ENCODE measurements around the gene ATP5MC3. TPM values are rescaled to one million over a fixed set of nuclear protein-coding genes. Genes with fewer than 3 reads are reported as not detected.

The ATP5MC3 gene
- total and polyA plus RNA-seq, 2 donors (not counting 3 experiments of a cell fraction or from before 2014, with no cell fraction given) = 201 to 452 TPM

- CTCF ChIA-PET = interaction anchor here (1.2 kb wide), 1 partner anchor 31 kb away, joined by 3 read pairs; no protein-coding TSS in a partner anchor
- no peaks in the 10 kb centered on the region for H3K9me1 ChIP-seq (replicated peaks; ENCODE audit: control insufficient read depth, extremely low read depth, insufficient read depth, low read length)
- no peaks in the 10 kb centered on the region for H3K27me3 ChIP-seq (ENCODE audit: control insufficient read depth in 2 of 2, insufficient read depth in 2 of 2, low read length in 2 of 2)
- H3K9ac ChIP-seq (replicated peaks; ENCODE audit: extremely low read depth, insufficient read depth, low read length) = no peak overlapping the region
- H3K36me3 ChIP-seq (ENCODE audit: control insufficient read depth in 2 of 2, extremely low read depth in 1 of 2, insufficient read depth in 2 of 2, low read length in 2 of 2) = peaks cover 2 to 6% of the 10 kb centered on the region in 2 experiments
- H3K79me2 ChIP-seq (ENCODE audit: control insufficient read depth, insufficient read depth, low read length) = peaks cover 62% of the 10 kb centered on the region
- no peaks in the 10 kb centered on the region for H3K9me3 ChIP-seq (replicated peaks; ENCODE audit: control insufficient read depth, insufficient read depth, low read length)
- DNase-seq (ENCODE audit: low read depth, low spot score) = no peak
- no peaks in the 10 kb centered on the region for H3K4me1 ChIP-seq (ENCODE audit: control insufficient read depth, extremely low read depth, insufficient read depth, low read length)
- intact Hi-C loops (cut with micrococcal nuclease) (no loop called here), dilution Hi-C loops (cut with MboI; ENCODE audit: extremely low pct_ligation_motif_present, low sequenced_read_pairs) (no loop called here)
- H3K4me3 ChIP-seq (replicated peaks in 1 of 3; ENCODE audit: insufficient read depth in 1 of 3, low read depth in 1 of 3, low read length in 3 of 3) = no peak overlapping the region
- BruUV-seq (replicated peaks) = no TSS peak
- POLR2A ChIA-PET = no interaction called here
- FAIRE-seq = no peak
- H3K27ac ChIP-seq (ENCODE audit: insufficient read depth, low read depth, low read length) = no peak overlapping the region
- no peak for TF ChIP-seq FOS (IDR thresholded peaks at IDR 0.05; ENCODE audit: borderline replicate concordance, insufficient read depth, low read length)
- H2AFZ ChIP-seq (ENCODE audit: low read depth, low read length) = no peak overlapping the region
- peaks cover 6% of the 10 kb centered on the region for H4K20me1 ChIP-seq (replicated peaks; ENCODE audit: control insufficient read depth, extremely low read depth, insufficient read depth, low read length)
- H3K4me2 ChIP-seq (ENCODE audit: insufficient read depth, low read length) = no peak overlapping the region
These were observed 46.3 kb downstream of the ATP5MC3 start for GRCh38 chr2:175135177-175135576.

DNA sequence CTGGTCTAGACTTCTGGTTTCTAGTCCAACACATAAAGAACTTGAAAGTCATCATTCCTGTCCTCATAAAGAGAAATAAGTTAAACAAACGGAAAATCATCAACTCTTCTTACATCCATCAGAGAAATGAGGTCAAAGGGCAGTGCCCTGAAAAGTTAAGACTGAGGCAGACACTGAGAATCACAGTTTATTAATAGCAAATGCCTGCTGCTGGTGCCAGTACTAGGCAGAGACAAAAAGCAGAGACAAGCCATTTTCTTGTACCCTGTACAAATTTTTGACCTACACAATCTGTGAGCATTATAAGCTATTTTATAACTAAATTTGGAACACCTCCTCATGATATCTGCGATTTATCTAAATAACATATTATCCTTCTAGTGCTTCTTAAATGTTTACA lies 50.3 kb downstream of the ATP5MC3 start:
- Histone ChIP-seq H3K4me1 (ENCODE audit: control insufficient read depth, extremely low read depth, insufficient read depth, low read length) (no peaks in the 10 kb centered on the region), H3K9me3 (replicated peaks; ENCODE audit: control insufficient read depth, insufficient read depth, low read length) (no peaks in the 10 kb centered on the region), H3K36me3 (ENCODE audit: control insufficient read depth in 2 of 2, extremely low read depth in 1 of 2, insufficient read depth in 2 of 2, low read length in 2 of 2) (peaks cover 2 to 11% of the 10 kb centered on the region in 2 experiments), H3K4me3 (replicated peaks in 1 of 3; ENCODE audit: insufficient read depth in 1 of 3, low read depth in 1 of 3, low read length in 3 of 3) (no peak overlapping the region), H2AFZ (ENCODE audit: low read depth, low read length) (no peak overlapping the region), H3K27me3 (ENCODE audit: control insufficient read depth in 2 of 2, insufficient read depth in 2 of 2, low read length in 2 of 2) (no peaks in the 10 kb centered on the region), H3K79me2 (ENCODE audit: control insufficient read depth, insufficient read depth, low read length) (peaks cover 34% of the 10 kb centered on the region), H3K27ac (ENCODE audit: insufficient read depth, low read depth, low read length) (no peak overlapping the region), H4K20me1 (replicated peaks; ENCODE audit: control insufficient read depth, extremely low read depth, insufficient read depth, low read length) (no peaks in the 10 kb centered on the region), H3K4me2 (ENCODE audit: insufficient read depth, low read length) (no peak overlapping the region), H3K9ac (replicated peaks; ENCODE audit: extremely low read depth, insufficient read depth, low read length) (no peak overlapping the region), H3K9me1 (replicated peaks; ENCODE audit: control insufficient read depth, extremely low read depth, insufficient read depth, low read length) (no peaks in the 10 kb centered on the region)
- dilution Hi-C loops (cut with MboI; ENCODE audit: extremely low pct_ligation_motif_present, low sequenced_read_pairs) = no loop called here
- ChIA-PET CTCF (no interaction called here), POLR2A (no interaction called here)
- no peak for DNase-seq (ENCODE audit: low read depth, low spot score)
- no TSS peak for BruUV-seq (replicated peaks)
- FAIRE-seq = no peak
- intact Hi-C loops (cut with micrococcal nuclease) = no loop called here
- TF ChIP-seq EZH2 (IDR thresholded peaks at IDR 0.05; ENCODE audit: borderline replicate concordance, low read depth, low read length, severe bottlenecking) (no peak), POLR2AphosphoS5 (IDR thresholded peaks at IDR 0.05; ENCODE audit: insufficient read depth, low read depth, low read length) (no peak), POLR2A (IDR thresholded peaks at IDR 0.05; ENCODE audit: low read depth, low read length) (no peak), GATA2 (IDR thresholded peaks at IDR 0.05; ENCODE audit: insufficient read depth, insufficient read length, low read depth, low read length) (no peak), CTCF (IDR thresholded peaks at IDR 0.05; ENCODE audit: extremely low read depth in 1 of 2, insufficient read depth in 1 of 2, low read depth in 1 of 2, low read length in 2 of 2) (no peak), JUN (IDR thresholded peaks at IDR 0.05; ENCODE audit: borderline replicate concordance, insufficient read depth, insufficient read length, low read depth) (no peak), MYC (IDR thresholded peaks at IDR 0.05; ENCODE audit: low read depth, low read length) (no peak), FOS (IDR thresholded peaks at IDR 0.05; ENCODE audit: borderline replicate concordance, insufficient read depth, low read length) (no peak)
- TF ChIP-seq, protein P1, sequence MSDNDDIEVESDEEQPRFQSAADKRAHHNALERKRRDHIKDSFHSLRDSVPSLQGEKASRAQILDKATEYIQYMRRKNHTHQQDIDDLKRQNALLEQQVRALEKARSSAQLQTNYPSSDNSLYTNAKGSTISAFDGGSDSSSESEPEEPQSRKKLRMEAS (IDR thresholded peaks at IDR 0.05; ENCODE audit: insufficient read depth, insufficient read length) = no peak

Data from endothelial cell of umbilical vein (primary cell).